Cerebellar cortex (tissue), 1 donor: Measurements from ENCODE around the gene ZNF296.

Experiments used
- DNase-seq: peaks from one replicate; pipeline ENCODE4 v3.0.0-alpha.2; 2015; ENCODE audit warnings: low spot score

Gene ZNF296

GRCh38 chr19:45086480-45086879, 10.2 kb upstream of the ZNF296 start:
- no peak for DNase-seq

GRCh38 chr19:45082170-45082569, 5.9 kb upstream of the ZNF296 start:
- no peak for DNase-seq

GRCh38 chr19:45079911-45080370, 3.7 kb upstream of the ZNF296 start:
- DNase-seq, result no peak

GRCh38 chr19:45079063-45079910, 3.0 kb upstream of the ZNF296 start, which contains the start of gene GEMIN7:
GEMIN7 (plus strand) TSS chr19:45079260; CDS start chr19:45090115, 10,855 bp downstream.
- DNase-seq, result peak; percentile 69

- DNase-seq, result no peak
Observed at GRCh38 chr19:45078390-45079062, 2.2 kb upstream of the ZNF296 start.

- no peak for DNase-seq
Observed at GRCh38 chr19:45076851-45077730, 813 bp upstream of the ZNF296 start.

GRCh38 chr19:45075301-45076028, 813 bp downstream of the ZNF296 start:
- DNase-seq, result peak; percentile 77

- peak; percentile 42 for DNase-seq
Observed at GRCh38 chr19:45074744-45075300, 1.5 kb downstream of the ZNF296 start.

- peak; percentile 65 for DNase-seq
Observed at GRCh38 chr19:45071969-45072790, 4.1 kb downstream of the ZNF296 start.

GRCh38 chr19:45071545-45071938, 4.7 kb downstream of the ZNF296 start:
- DNase-seq, result no peak

- DNase-seq, result no peak
Observed at GRCh38 chr19:45070861-45071544, 5.3 kb downstream of the ZNF296 start.

GRCh38 chr19:45070214-45070613, 6.1 kb downstream of the ZNF296 start:
- no peak for DNase-seq

- peak; percentile 66 for DNase-seq
Observed at GRCh38 chr19:45069056-45069455, 7.2 kb downstream of the ZNF296 start.

- no peak for DNase-seq
Observed at GRCh38 chr19:45068041-45068440, 8.2 kb downstream of the ZNF296 start.

- DNase-seq, result no peak
Observed at GRCh38 chr19:45066921-45067661, 9.2 kb downstream of the ZNF296 start.

- DNase-seq, result no peak
Observed at GRCh38 chr19:45063851-45064801, 12.2 kb downstream of the ZNF296 start.

GRCh38 chr19:45061965-45062364, 14.3 kb downstream of the ZNF296 start:
- no peak for DNase-seq
